Astrocyte of the cerebellum (primary cell): Measurements from ENCODE around the gene PRPSAP1.
A peak's percentile ranks its signal among the peaks of the same experiment; 100 is the strongest.

Experiments
- DNase-seq: peaks from one replicate; pipeline ENCODE4 v3.0.0-alpha.2; 2011; ENCODE audit warnings: low read depth
- H3K4me3 ChIP-seq: 2 replicates; pipeline ENCODE4 v1.5.1; 2011; ENCODE audit warnings: mild to moderate bottlenecking, low read depth, low read length, moderate library complexity
- in situ Hi-C: cut with HindIII; loops from 2 replicates; pipeline ENCODE4 v1.10.0; 2017; ENCODE audit warnings: low sequenced_read_pairs
- TF ChIP-seq, protein P1 (sequence below): IDR thresholded peaks from 2 replicates; pipeline ENCODE4 v1.5.1; 2012; ENCODE audit warnings: low read length, low read depth, moderate library complexity, mild to moderate bottlenecking; ENCODE audit errors: missing control alignments

Gene PRPSAP1

DNA sequence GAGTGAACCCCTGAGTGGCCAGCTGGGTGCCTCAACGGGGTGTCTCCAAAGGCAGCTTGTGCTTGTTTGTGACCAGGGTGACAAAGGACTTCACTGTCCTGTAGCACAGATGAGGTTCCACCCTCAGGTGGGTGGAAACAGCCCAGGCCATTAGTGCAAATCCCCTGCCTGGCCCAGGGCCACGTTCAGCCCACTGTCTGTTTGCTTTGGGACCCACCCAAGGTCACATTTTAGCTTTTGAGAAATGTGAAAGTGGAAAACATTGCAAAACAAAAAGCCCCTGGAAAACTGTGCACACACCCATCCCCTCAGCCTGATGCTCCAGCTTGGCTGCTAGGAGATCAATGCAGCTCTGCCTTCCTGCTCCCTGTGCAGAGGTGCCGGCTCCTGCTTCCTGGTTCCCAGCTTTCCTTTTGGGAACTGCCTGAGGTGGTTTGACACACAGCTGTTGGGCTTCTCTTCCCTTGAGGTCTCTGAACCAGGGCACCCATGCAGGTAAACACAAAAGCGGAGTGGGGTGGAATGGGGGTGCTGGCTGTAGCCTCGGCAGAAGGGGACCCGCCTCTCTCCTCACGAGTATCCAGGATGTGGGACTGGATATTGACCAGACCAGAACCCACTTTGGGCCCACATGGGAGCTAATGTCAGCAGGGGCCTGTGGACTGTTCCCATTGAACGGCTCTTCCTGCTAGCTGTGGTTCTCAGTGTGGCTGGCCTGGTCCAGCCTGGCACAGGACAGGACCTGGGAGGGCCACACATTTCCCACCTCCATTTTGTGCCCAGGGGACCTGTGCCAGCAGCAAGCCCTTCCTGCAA is 22.8 kb upstream of the PRPSAP1 start:
- DNase-seq, result no peak
- TF ChIP-seq, protein P1, sequence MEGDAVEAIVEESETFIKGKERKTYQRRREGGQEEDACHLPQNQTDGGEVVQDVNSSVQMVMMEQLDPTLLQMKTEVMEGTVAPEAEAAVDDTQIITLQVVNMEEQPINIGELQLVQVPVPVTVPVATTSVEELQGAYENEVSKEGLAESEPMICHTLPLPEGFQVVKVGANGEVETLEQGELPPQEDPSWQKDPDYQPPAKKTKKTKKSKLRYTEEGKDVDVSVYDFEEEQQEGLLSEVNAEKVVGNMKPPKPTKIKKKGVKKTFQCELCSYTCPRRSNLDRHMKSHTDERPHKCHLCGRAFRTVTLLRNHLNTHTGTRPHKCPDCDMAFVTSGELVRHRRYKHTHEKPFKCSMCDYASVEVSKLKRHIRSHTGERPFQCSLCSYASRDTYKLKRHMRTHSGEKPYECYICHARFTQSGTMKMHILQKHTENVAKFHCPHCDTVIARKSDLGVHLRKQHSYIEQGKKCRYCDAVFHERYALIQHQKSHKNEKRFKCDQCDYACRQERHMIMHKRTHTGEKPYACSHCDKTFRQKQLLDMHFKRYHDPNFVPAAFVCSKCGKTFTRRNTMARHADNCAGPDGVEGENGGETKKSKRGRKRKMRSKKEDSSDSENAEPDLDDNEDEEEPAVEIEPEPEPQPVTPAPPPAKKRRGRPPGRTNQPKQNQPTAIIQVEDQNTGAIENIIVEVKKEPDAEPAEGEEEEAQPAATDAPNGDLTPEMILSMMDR, result no peak
- in situ Hi-C loops, result no loop called here
- H3K4me3 ChIP-seq, result no peak overlapping the region

DNA sequence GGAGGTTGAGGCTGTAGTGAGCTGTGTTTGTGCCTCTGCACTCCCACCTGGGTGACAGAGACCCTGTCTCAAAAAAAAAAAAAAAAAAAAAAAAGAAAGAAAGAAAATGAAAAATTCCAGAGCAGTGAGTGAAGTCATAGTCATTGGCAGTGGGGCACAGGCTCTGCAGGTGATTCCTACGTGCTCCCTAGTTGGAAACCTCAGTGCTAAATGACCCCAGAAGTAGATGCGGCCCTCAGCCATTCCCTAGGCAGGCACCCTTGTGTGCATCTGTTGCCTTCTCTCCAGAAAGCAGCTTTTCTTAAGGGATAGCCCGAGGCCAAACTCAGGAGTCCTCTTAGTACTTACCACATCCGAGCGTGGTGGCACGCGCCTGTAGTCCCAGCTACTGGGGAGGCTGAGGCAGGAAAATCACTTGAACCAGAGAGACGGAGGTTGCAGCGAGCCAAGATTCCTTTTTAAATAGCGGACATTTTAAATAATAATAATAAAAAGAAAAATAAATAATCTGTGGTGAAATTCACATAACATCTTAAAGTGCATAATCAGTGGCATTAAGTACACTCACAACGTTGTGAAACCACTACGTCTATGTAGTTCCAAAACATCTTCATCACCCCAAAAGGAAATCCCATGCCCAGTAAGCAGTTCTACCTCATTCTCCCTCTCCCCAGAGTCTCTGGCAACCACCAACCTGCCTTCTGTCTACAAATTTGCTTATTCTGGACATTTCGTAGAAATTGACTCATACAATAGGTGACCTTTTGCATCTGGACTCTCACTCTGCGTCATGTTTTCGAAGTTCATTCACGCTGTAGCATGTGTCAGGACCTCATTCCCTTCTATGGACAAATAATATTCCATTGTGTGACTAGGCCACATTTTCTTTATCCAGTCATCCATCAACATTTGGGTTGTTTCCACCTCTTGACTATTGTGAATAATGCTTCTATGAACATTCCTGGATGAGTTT is 18.2 kb upstream of the PRPSAP1 start:
- in situ Hi-C loops, result no loop called here
- peak; percentile 91 for DNase-seq
- TF ChIP-seq, protein P1, result no peak
- no peak overlapping the region for H3K4me3 ChIP-seq

DNA sequence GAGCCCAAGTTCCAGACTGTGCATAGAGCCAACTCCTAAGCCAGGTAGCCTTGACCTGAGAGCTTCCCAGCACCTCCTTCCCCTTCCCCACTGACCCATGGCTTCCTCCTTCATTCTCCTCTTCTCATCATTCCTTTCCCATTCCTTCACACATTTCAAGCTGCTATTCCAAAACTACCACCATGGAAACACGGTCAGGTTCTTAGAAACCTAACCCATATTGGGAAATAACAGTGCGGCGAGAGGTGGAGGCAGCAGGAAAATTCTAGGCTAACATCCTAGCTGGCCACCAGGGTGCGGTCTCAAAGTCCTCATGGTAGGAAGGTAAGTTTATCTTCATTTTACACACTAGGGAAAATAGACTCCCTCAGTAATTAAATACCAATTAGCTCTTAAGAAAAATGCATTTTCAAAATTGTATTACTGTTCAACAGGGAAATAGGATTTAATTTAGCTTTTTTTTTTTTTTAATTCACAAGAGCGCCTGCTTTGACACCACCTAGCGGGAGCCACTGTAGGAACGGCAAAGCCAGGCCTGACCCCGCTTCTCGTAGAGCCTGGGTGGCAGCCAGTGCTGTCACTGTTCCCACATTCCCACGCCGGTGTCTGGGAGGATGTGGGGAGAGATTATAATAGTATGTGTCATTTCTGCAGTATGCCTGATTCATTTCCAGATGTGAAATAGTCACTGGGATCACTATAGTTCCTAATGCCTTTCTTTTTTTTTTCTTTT is 16.7 kb upstream of the PRPSAP1 start:
- H3K4me3 ChIP-seq, result no peak overlapping the region
- TF ChIP-seq, protein P1, result peak; percentile 69
- peak; percentile 87 for DNase-seq
- in situ Hi-C loops, result no loop called here

DNA sequence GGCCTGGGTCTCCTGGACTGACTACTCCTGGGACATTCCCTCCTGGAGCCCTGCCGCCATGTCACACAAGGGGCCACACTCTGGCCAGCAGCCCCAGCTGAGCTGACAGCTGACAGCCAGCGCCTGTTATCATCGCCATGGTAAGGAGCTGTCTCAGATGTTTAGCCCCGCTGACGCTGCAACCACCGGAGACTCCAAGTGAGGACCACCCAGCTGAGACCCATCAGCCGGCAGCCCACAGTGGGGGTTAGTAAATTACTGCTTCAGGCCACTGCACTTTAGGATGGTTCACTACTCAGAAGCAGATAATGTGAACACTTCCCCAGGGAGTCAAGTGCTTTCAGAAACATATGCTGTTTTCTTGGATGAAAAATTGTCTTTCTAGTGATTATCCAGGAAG is 16.1 kb upstream of the PRPSAP1 start:
- no peak overlapping the region for H3K4me3 ChIP-seq

DNA sequence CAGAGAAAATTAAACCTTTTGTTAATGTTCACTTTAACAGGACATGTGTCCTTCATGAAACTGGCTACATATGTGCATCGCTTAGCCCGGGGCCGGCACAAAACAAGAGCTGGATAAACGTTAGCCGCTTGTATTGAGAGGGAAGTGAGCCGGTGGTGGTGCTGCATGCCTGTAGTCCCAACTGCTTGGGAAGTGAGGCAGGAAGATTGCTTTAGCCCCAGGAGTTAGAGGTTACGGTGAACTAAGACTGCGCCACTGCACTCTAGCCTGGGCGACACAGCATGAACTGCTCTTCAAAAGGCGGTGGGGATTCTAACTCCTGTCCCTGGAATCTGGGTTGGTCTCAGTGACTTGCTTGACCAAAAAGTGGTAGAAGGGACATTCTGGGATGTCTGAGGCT is 15.7 kb upstream of the PRPSAP1 start:
- DNase-seq, result no peak
- no peak overlapping the region for H3K4me3 ChIP-seq
- in situ Hi-C loops, result no loop called here
- TF ChIP-seq, protein P1, result no peak

More for the DNA sequence above, 16.1 kb upstream of the PRPSAP1 start:
- DNase-seq, result no peak
- TF ChIP-seq, protein P1, result no peak
- in situ Hi-C loops, result no loop called here

DNA sequence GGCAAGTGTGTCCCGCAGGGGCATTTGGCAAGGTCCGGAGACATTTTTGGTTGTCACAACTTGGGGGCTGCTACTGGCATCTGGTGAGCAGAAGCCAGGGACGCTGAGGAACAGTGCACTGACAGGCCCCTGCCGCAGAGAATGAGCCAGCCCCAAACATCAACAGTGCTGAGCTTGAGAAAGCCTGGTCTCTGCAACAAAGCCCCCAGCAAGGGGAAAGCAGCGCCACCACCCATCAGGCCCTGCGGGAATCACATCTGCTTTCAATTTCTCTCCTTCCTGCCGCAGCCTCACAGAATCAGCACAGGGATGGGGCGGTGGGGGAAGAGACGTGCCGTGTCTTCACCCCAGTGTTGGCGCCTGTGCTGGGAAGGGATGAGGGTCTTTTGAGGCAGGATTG is 14.8 kb upstream of the PRPSAP1 start:
- TF ChIP-seq, protein P1, result no peak
- no peak overlapping the region for H3K4me3 ChIP-seq
- no peak for DNase-seq
- in situ Hi-C loops, result no loop called here
